ENCODE results near the gene TPSAB1. TPM values are rescaled to one million over a fixed set of nuclear protein-coding genes. Genes with fewer than 3 reads are reported as not detected.
"Not testable (repeated sequence)": the region's sequence is repeated elsewhere in the genome, so short reads cannot be mapped to it uniquely, and the experiment has no call there.

TPSAB1 gene
- total RNA-seq, 4 donors from 2014 or later, result 4.3 to 8.6 (median 6.5) TPM

GRCh38 chr16:1245452-1246020 lies 5.0 kb downstream of the TPSAB1 start:
- intact Hi-C loops (cut with DNase I), result no loop called here
- no peak overlapping the region for H3K4me3 ChIP-seq (replicated peaks in 1 of 3)
- H3K4me1 ChIP-seq, result no peaks in the 10 kb centered on the region
- no peaks in the 10 kb centered on the region for H3K27me3 ChIP-seq
- TF ChIP-seq CTCF (IDR thresholded peaks at IDR 0.05) (no peak), POLR2A (IDR thresholded peaks at IDR 0.05) (no peak)
- 41 to 61% methylated on average over 17 to 22 of the region's 22 CpGs for WGBS, 2 donors
- no peaks in the 10 kb centered on the region for H3K36me3 ChIP-seq
- no peak for DNase-seq
- no peak overlapping the region for H3K27ac ChIP-seq
- no peaks in the 10 kb centered on the region for H3K9me3 ChIP-seq

GRCh38 chr16:1247903-1248537 lies 7.5 kb downstream of the TPSAB1 start:
- H3K4me1 ChIP-seq; H3K4me3 ChIP-seq (replicated peaks in 1 of 3); H3K27ac ChIP-seq; H3K36me3 ChIP-seq; H3K27me3 ChIP-seq; H3K9me3 ChIP-seq; DNase-seq; intact Hi-C loops (cut with DNase I): not testable (repeated sequence)
- 88 to 92% methylated on average over 14 of the region's 14 CpGs for WGBS, 2 donors

GRCh38 chr16:1249031-1249755 lies 8.7 kb downstream of the TPSAB1 start:
- intact Hi-C loops (cut with DNase I); H3K27me3 ChIP-seq; H3K27ac ChIP-seq; H3K36me3 ChIP-seq; DNase-seq; H3K9me3 ChIP-seq; H3K4me3 ChIP-seq (replicated peaks in 1 of 3); H3K4me1 ChIP-seq: not testable (repeated sequence)
- no CpG with 5 or more reads among the region's 43 CpGs for WGBS, 2 donors

- not testable (repeated sequence) for H3K4me1 ChIP-seq
Observed at GRCh38 chr16:1253701-1254364, 13.3 kb downstream of the TPSAB1 start.

GRCh38 chr16:1254821-1255220 lies 14.3 kb downstream of the TPSAB1 start:
- H3K27me3 ChIP-seq; H3K4me3 ChIP-seq (replicated peaks in 1 of 3); H3K27ac ChIP-seq; DNase-seq; intact Hi-C loops (cut with DNase I); H3K36me3 ChIP-seq; H3K4me1 ChIP-seq; H3K9me3 ChIP-seq: not testable (repeated sequence)
- no CpG with 5 or more reads among the region's 3 CpGs for WGBS, 2 donors

More at GRCh38 chr16:1253701-1254364, 13.3 kb downstream of the TPSAB1 start:
- H3K27ac ChIP-seq; H3K9me3 ChIP-seq; H3K4me3 ChIP-seq (replicated peaks in 1 of 3); intact Hi-C loops (cut with DNase I); H3K36me3 ChIP-seq; DNase-seq; H3K27me3 ChIP-seq: not testable (repeated sequence)
- no CpG with 5 or more reads among the region's 47 CpGs for WGBS, 2 donors

- H3K9me3 ChIP-seq; DNase-seq; H3K4me1 ChIP-seq; intact Hi-C loops (cut with DNase I); H3K27ac ChIP-seq; H3K4me3 ChIP-seq (replicated peaks in 1 of 3); H3K27me3 ChIP-seq; H3K36me3 ChIP-seq: not testable (repeated sequence)
- 65 to 85% methylated on average over 8 to 11 of the region's 26 CpGs for WGBS, 2 donors
Observed at GRCh38 chr16:1255276-1256122, 15.0 kb downstream of the TPSAB1 start, which contains the start of gene TPSD1. Gene TPSD1, plus strand, starts transcription at chr16:1256069. Its CDS starts 212 bp downstream, at chr16:1256281.

GRCh38 chr16:1256296-1256873 lies 15.9 kb downstream of the TPSAB1 start:
- intact Hi-C loops (cut with DNase I); H3K27ac ChIP-seq; DNase-seq; H3K36me3 ChIP-seq; H3K9me3 ChIP-seq; H3K4me1 ChIP-seq; H3K4me3 ChIP-seq (replicated peaks in 1 of 3); H3K27me3 ChIP-seq: not testable (repeated sequence)
- 83 to 85% methylated on average over 1 to 7 of the region's 23 CpGs for WGBS, 2 donors

All from thyroid gland (tissue), 4 donors.